ENCODE results near the gene UBAC2. TPM values are rescaled to one million over a fixed set of nuclear protein-coding genes. Genes with fewer than 3 reads are reported as not detected.
A peak's percentile ranks its signal among the peaks of the same experiment; 100 is the strongest.

The UBAC2 gene
- total RNA-seq, 1 donor from 2014 or later: 59.8 TPM

DNA sequence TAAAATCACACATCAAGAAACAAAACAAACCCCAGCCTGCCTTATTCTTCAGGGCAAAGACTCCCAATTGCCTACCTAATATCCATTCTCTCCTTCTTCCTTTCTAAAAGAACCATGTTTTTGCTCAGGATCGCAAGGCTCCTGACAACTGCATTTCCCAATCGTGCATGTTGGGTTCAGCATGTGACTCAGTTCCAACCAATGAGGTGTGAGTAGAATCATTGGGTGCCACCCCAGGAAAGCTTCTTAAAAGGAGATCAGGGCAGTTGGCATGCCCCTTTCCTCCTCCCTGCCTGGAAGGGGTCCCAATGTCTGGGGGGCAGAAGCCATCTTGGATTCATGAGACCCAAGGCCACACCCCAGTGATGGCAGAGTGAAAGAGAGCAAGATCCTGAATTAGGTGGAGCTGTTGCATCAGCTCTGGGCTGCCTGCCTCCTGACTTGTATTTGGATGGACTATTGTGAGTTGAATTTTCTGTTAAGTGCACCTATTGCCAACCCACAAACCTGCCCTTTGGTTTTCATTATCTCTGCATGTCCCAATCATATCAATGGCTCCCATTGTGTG, 26.0 kb upstream of the UBAC2 start:
- TF ChIP-seq, protein P1, sequence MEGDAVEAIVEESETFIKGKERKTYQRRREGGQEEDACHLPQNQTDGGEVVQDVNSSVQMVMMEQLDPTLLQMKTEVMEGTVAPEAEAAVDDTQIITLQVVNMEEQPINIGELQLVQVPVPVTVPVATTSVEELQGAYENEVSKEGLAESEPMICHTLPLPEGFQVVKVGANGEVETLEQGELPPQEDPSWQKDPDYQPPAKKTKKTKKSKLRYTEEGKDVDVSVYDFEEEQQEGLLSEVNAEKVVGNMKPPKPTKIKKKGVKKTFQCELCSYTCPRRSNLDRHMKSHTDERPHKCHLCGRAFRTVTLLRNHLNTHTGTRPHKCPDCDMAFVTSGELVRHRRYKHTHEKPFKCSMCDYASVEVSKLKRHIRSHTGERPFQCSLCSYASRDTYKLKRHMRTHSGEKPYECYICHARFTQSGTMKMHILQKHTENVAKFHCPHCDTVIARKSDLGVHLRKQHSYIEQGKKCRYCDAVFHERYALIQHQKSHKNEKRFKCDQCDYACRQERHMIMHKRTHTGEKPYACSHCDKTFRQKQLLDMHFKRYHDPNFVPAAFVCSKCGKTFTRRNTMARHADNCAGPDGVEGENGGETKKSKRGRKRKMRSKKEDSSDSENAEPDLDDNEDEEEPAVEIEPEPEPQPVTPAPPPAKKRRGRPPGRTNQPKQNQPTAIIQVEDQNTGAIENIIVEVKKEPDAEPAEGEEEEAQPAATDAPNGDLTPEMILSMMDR (conservative IDR thresholded peaks at IDR 0.05): no peak
- Mint-ChIP-seq H3K36me3 (ENCODE audit: low read depth) (no peaks in the 10 kb centered on the region), H3K27me3 (ENCODE audit: low read depth) (peaks cover 14% of the 10 kb centered on the region), H3K9me3 (peaks cover 7% of the 10 kb centered on the region), H3K27ac (ENCODE audit: unreplicated experiment) (no peak overlapping the region), H3K4me1 (peaks cover 5% of the 10 kb centered on the region), H3K4me3 (no peak overlapping the region)
- no peak for DNase-seq (ENCODE audit: low read depth, low spot score)

DNA sequence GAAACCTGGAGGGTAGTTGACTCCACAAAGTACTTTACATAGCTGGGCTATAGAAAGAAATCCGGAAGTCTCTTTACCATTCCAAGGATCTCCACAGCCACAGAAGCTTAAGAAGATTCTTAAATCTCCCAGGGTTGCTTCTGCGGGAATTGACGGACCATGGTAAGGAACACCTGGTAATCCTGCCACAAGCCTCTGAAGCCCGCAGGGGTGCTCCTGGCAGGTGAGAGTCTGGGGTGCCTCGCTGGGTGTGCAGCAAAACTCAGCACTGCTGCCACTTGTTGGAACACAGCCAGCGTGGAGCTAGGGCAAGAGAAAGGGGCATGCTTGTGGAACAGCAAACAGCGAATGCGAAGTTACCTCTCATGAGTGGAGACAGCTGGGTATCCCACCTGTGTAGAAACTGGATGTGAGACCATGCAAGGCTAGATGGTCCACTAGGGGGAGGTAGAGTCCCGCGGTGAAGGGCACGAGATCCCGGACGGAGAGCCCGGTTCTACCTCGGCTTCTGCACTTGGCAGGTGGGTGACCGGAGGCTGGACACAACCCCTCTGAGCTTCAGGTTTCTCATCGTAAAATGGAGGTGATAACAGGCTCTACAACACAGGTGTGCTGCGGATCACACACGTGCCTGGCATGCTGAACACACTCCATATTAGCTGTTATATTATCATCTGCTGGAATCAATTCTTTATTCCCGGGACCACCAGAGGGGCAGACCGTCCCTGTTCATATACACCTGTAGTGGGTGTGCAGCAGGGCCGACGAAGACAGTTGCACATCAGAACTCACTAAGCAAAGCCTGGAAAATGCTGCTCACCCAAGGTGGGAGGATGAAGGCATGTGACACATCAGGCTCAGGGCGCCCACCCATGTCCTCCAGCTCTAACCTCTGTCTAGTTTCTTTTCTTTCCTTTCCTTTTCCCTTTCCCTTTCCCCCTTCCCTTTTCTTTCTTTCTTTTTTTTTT, 24.1 kb upstream of the UBAC2 start:
- peaks cover 5% of the 10 kb centered on the region for H3K4me1 Mint-ChIP-seq
- no peak overlapping the region for H3K4me3 Mint-ChIP-seq
- H3K9me3 Mint-ChIP-seq: peaks cover 5% of the 10 kb centered on the region
- peaks cover 14% of the 10 kb centered on the region for H3K27me3 Mint-ChIP-seq (ENCODE audit: low read depth)
- H3K36me3 Mint-ChIP-seq (ENCODE audit: low read depth): no peaks in the 10 kb centered on the region
- H3K27ac Mint-ChIP-seq (ENCODE audit: unreplicated experiment): no peak overlapping the region
- TF ChIP-seq, protein P1 (conservative IDR thresholded peaks at IDR 0.05): peak; percentile 91
- peak; percentile 73 for DNase-seq (ENCODE audit: low read depth, low spot score)

DNA sequence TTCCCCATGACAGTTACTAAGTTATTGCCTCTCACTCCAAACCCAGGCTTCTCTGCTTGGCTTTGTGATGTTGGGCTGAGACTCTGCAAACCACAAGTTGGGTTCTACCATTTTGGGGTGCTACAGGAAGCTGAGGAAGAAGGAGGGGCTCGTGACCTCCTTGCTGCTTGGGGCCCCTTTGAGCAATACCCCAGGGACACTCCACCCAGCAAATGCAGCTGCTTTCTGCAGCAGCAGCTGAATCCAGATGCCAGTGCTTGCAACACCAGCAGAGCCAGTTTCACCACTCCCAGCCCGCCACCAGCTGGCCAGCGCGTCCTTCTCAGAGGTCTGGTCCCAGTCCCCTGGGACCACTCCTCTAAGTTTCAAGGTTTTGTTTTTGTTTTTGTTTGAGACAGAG, 22.0 kb upstream of the UBAC2 start:
- Mint-ChIP-seq H3K27ac (ENCODE audit: unreplicated experiment) (no peak overlapping the region), H3K9me3 (peaks cover 2% of the 10 kb centered on the region), H3K4me1 (peaks cover 5% of the 10 kb centered on the region), H3K27me3 (ENCODE audit: low read depth) (peaks cover 14% of the 10 kb centered on the region), H3K36me3 (ENCODE audit: low read depth) (no peaks in the 10 kb centered on the region), H3K4me3 (no peak overlapping the region)
- TF ChIP-seq, protein P1 (conservative IDR thresholded peaks at IDR 0.05): no peak
- DNase-seq (ENCODE audit: low read depth, low spot score): no peak

DNA sequence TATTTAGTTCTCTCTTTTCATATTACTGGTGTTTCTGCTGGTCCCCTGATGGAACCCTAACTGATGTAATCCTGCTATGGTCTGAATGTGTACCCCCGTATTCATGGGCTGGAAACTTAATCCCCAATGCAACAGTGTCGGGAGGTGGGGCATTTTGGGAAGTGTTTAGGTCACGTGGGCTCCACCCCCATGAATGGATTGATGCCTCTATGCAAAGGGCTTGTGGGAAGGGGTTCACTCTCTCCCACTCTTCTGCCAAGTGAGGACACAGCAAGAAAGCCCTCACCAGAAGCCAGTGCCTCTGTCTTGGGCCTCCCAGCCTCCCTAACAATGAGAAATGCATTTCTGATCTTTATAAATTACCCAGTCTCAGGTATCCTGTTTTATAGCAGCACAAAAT, 21.2 kb upstream of the UBAC2 start:
- H3K9me3 Mint-ChIP-seq: peaks cover 2% of the 10 kb centered on the region
- no peaks in the 10 kb centered on the region for H3K36me3 Mint-ChIP-seq (ENCODE audit: low read depth)
- peaks cover 5% of the 10 kb centered on the region for H3K4me1 Mint-ChIP-seq
- DNase-seq (ENCODE audit: low read depth, low spot score): no peak
- H3K27ac Mint-ChIP-seq (ENCODE audit: unreplicated experiment): no peak overlapping the region
- H3K27me3 Mint-ChIP-seq (ENCODE audit: low read depth): peaks cover 13% of the 10 kb centered on the region
- H3K4me3 Mint-ChIP-seq: no peak overlapping the region
- TF ChIP-seq, protein P1 (conservative IDR thresholded peaks at IDR 0.05): no peak

DNA sequence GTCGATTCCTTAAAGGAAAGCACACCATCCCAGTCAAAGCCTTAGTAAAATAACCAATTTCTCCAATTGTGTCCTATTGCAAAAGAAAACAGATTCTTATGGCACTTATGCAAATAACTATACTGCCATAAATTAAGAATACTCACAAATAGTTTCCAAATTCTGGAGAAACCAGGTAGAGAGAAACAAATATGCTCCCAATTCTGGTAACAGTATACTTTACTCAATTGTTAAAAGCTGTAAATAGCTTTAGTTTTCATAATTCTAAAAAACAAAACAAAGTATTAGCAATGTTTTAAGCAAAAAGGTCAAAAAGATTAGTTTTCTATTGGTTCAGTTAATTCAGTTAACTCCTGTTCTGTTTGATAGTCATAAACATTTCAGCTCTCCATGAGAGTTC, 18.2 kb upstream of the UBAC2 start:
- Mint-ChIP-seq H3K36me3 (ENCODE audit: low read depth) (no peaks in the 10 kb centered on the region), H3K4me3 (no peak overlapping the region), H3K27me3 (ENCODE audit: low read depth) (peaks cover 2% of the 10 kb centered on the region), H3K27ac (ENCODE audit: unreplicated experiment) (no peak overlapping the region), H3K4me1 (no peaks in the 10 kb centered on the region), H3K9me3 (peaks cover 2% of the 10 kb centered on the region)
- TF ChIP-seq, protein P1 (conservative IDR thresholded peaks at IDR 0.05): no peak
- DNase-seq (ENCODE audit: low read depth, low spot score): no peak

All from neural crest cell (in vitro differentiated cells).